ENCODE data around the gene CFAP206.
A peak's percentile ranks its signal among the peaks of the same experiment; 100 is the strongest.

Gene CFAP206

DNA sequence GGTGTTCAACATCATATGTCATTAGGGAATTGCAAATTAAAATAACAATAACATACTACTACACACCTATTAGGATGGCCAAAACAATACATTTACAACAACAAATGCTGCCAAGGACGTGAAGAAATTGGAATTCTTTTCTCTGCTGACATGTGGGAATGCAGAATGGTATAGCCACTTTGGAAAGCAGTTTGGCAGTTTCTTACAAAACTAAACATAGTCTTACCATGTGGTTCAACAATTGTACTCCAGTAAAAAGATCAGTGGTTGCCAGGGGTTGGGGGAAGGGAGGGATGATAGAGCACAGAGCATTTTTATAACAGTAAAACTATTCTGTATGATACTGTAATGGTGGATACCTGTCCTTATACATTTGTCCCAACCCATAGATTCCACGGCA, 12.3 kb upstream of the CFAP206 start:
- TF ChIP-seq, protein P1, sequence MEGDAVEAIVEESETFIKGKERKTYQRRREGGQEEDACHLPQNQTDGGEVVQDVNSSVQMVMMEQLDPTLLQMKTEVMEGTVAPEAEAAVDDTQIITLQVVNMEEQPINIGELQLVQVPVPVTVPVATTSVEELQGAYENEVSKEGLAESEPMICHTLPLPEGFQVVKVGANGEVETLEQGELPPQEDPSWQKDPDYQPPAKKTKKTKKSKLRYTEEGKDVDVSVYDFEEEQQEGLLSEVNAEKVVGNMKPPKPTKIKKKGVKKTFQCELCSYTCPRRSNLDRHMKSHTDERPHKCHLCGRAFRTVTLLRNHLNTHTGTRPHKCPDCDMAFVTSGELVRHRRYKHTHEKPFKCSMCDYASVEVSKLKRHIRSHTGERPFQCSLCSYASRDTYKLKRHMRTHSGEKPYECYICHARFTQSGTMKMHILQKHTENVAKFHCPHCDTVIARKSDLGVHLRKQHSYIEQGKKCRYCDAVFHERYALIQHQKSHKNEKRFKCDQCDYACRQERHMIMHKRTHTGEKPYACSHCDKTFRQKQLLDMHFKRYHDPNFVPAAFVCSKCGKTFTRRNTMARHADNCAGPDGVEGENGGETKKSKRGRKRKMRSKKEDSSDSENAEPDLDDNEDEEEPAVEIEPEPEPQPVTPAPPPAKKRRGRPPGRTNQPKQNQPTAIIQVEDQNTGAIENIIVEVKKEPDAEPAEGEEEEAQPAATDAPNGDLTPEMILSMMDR (IDR thresholded peaks at IDR 0.05; ENCODE audit: insufficient read depth, low read depth, low read length, missing control alignments) = no peak
- no peak overlapping the region for H3K4me3 ChIP-seq (ENCODE audit: low read depth, low read length)
- DNase-seq (ENCODE audit: low read depth) = no peak

DNA sequence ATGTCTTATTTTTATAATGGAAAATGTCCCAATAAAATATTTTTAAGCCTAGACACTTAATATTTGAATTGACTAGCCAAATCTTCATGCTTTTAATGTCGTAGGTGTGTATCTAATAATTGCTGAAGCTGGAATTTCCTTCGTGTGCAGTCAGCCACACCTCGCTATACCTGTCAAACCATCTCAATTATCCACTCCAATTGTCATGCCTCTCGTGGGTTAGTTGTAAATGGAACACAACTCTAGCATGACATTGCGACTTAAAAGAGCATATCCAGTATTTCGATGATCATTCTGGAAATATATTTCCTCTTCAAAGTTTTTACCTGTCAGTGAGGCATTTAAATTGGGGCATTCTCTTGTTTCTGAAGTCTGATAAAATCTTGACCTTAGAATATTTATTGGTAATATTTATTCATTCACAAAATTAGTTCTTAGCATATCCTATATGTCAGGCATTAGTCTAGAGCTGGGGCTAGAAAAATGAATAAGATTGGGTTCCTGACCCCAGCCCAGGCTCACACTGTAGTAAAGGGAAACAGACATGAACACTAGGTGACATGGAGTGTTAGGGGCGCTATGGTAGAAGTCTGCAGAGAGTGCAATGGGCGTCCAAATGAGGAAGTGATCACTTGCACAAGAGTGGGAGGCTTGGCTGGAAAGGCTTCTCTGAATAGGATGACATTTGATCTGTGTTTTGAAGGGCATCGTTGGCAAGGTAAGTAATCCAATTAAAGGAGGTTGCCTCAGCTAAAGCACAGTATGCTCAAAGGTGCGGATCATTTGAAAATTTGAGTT, 11.0 kb upstream of the CFAP206 start:
- peak; percentile 50 for DNase-seq (ENCODE audit: low read depth)
- H3K4me3 ChIP-seq (ENCODE audit: low read depth, low read length) = no peak overlapping the region
- TF ChIP-seq, protein P1 (IDR thresholded peaks at IDR 0.05; ENCODE audit: insufficient read depth, low read depth, low read length, missing control alignments) = no peak

DNA sequence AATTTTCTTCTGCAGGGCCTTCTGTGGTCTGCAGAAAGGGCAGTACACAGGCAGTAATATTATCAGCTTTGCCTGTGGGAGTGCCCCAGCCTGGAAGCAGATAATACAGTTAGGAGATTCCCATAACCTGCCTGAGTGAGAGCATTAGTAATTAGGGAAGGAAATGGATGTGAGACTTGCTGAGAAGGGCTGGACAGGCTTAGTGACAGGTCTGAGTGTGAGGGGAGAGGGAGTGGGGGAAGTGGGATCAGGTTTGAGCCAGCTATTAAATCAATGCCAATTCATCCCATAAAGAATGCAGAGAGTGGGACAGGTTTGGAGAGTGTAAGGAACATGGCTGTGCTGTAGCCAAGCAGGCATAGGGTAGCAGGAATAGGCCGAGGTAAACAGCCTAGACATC, 10.1 kb upstream of the CFAP206 start:
- no peak overlapping the region for H3K4me3 ChIP-seq (ENCODE audit: low read depth, low read length)
- TF ChIP-seq, protein P1 (IDR thresholded peaks at IDR 0.05; ENCODE audit: insufficient read depth, low read depth, low read length, missing control alignments) = no peak
- DNase-seq (ENCODE audit: low read depth) = no peak

DNA sequence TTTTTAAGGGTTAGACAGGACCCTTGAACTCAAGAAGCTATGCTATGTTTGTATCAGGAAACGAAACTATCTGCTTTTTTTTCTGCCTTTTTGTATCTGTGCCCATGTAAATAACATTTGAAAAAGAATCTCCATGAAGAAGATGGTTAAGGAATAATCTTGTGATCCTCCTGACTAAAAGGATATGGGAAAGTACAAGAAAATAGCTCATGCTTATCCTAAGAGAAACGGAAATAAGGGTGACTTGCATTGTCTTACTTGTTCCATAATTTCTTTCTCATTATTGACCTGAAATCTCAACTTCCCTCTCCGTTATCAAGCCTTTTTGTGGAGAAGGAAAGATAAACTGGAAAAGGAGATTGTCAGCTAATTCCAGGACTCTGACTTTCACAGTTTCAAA, 5.9 kb upstream of the CFAP206 start:
- no peak overlapping the region for H3K4me3 ChIP-seq (ENCODE audit: low read depth, low read length)
- TF ChIP-seq, protein P1 (IDR thresholded peaks at IDR 0.05; ENCODE audit: insufficient read depth, low read depth, low read length, missing control alignments) = no peak
- no peak for DNase-seq (ENCODE audit: low read depth)

DNA sequence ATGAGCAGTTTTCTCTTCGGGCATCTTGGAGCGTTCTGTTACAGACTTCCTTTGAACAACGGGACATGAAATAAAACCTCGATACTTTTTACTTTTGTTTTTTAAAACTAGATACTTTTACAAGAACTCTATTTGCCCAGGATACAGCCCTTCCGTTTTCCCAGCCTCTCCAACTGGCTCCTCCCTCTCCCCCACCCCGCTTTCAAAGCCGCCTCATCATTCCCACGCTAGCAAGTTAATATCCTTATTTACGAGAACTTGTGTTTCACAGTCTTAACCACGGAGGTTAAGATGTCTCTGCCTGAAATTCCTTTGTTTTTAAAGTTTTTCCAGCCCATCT, 241 bp upstream of the CFAP206 start:
- H3K4me3 ChIP-seq (ENCODE audit: low read depth, low read length) = peak overlapping the region; percentile 86
- DNase-seq (ENCODE audit: low read depth) = no peak
- TF ChIP-seq, protein P1 (IDR thresholded peaks at IDR 0.05; ENCODE audit: insufficient read depth, low read depth, low read length, missing control alignments) = no peak

DNA sequence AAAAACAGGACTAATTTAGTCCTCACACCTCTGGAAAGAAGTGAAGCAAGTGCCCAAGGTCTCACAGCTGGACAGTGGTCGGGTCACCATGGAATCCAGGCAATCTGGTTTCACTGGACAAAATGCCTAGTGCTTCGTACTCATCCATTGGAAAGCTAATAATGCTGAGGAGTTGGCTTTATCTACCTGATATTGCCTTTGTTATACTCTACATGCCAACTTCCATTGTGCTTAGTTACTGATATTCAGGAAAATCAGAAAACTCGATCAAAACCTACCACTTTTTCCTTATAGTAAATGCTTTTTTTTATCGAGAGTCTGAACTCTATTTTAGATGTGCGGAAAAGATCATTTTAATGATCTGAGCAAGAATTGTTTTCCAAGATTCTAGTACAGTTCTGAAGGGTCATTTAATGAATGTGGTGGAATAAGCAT, 966 bp downstream of the CFAP206 start:
- H3K4me3 ChIP-seq (ENCODE audit: low read depth, low read length) = peak overlapping the region; percentile 86
- TF ChIP-seq, protein P1 (IDR thresholded peaks at IDR 0.05; ENCODE audit: insufficient read depth, low read depth, low read length, missing control alignments) = no peak
- no peak for DNase-seq (ENCODE audit: low read depth)

DNA sequence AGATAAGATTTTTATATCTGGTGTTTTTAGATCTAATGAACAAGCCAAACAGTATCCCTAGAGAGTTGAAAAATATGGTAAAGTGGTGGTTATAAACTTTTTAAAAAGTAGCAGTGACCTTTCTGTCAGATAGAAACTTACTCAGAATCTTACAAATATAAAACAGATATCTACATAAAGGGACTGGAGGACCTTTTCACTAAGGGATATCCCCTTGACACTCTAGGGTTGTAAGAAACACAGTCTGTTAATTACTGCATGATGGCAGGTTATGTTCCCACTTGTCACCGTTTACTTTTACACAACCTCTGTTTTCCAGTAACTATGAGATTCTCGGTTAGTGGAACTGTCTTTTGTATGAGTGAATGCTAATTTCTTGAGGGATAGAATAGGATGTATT, 11.5 kb downstream of the CFAP206 start:
- no peak overlapping the region for H3K4me3 ChIP-seq (ENCODE audit: low read depth, low read length)
- TF ChIP-seq, protein P1 (IDR thresholded peaks at IDR 0.05; ENCODE audit: insufficient read depth, low read depth, low read length, missing control alignments) = no peak
- no peak for DNase-seq (ENCODE audit: low read depth)
